ENCODE measurements around the gene SNRPD2.
"Not testable (repeated sequence)": the region's sequence is repeated elsewhere in the genome, so short reads cannot be mapped to it uniquely, and the experiment has no call there.

GRCh38 chr19:45720065-45720464, 28.3 kb upstream of the SNRPD2 start:
- not testable (repeated sequence) for TF ChIP-seq CTCF (IDR thresholded peaks at IDR 0.05); RFX5 (IDR thresholded peaks at IDR 0.05); NR3C1 (IDR thresholded peaks at IDR 0.05); POLR2A (IDR thresholded peaks at IDR 0.05; ENCODE audit: low read length); MYC (IDR thresholded peaks at IDR 0.05; ENCODE audit: borderline replicate concordance, low read length); RAD21 (conservative IDR thresholded peaks at IDR 0.05 in 1 of 2, IDR thresholded peaks at IDR 0.05 in 1 of 2); CEBPB (IDR thresholded peaks at IDR 0.05); KDM1A (IDR thresholded peaks at IDR 0.05; ENCODE audit: low read depth); ZSCAN20 (CRISPR knock-in tag; IDR thresholded peaks at IDR 0.05)
- TF ChIP-seq, protein P1, sequence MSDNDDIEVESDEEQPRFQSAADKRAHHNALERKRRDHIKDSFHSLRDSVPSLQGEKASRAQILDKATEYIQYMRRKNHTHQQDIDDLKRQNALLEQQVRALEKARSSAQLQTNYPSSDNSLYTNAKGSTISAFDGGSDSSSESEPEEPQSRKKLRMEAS (IDR thresholded peaks at IDR 0.05) = not testable (repeated sequence)
- TF ChIP-seq, protein P2, sequence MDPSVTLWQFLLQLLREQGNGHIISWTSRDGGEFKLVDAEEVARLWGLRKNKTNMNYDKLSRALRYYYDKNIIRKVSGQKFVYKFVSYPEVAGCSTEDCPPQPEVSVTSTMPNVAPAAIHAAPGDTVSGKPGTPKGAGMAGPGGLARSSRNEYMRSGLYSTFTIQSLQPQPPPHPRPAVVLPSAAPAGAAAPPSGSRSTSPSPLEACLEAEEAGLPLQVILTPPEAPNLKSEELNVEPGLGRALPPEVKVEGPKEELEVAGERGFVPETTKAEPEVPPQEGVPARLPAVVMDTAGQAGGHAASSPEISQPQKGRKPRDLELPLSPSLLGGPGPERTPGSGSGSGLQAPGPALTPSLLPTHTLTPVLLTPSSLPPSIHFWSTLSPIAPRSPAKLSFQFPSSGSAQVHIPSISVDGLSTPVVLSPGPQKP (IDR thresholded peaks at IDR 0.05; ENCODE audit: low read depth, low read length) = not testable (repeated sequence)

Data from A549 (cell line).